ENCODE measurements around the gene ZFX.

ZFX gene

GRCh38 chrX:24243188-24243587, 93.7 kb downstream of the ZFX start:
- no peak for DNase-seq

GRCh38 chrX:24243692-24244091, 94.2 kb downstream of the ZFX start:
- no peak for DNase-seq

GRCh38 chrX:24245202-24245601, 95.7 kb downstream of the ZFX start:
- no peak for DNase-seq

GRCh38 chrX:24248042-24248441, 98.5 kb downstream of the ZFX start:
- DNase-seq = no peak

GRCh38 chrX:24253030-24253429, 103.5 kb downstream of the ZFX start:
- DNase-seq = no peak

- no peak for DNase-seq
Observed at GRCh38 chrX:24253469-24253868, 103.9 kb downstream of the ZFX start.

- DNase-seq = no peak
Observed at GRCh38 chrX:24257011-24257410, 107.5 kb downstream of the ZFX start.

GRCh38 chrX:24259544-24260240, 110.2 kb downstream of the ZFX start:
- no peak for DNase-seq

- DNase-seq = no peak
Observed at GRCh38 chrX:24260842-24261550, 111.5 kb downstream of the ZFX start.

- no peak for DNase-seq
Observed at GRCh38 chrX:24262309-24262708, 112.8 kb downstream of the ZFX start.

GRCh38 chrX:24264383-24264782, 114.9 kb downstream of the ZFX start:
- DNase-seq = no peak
